ENCODE measurements around the gene DDX3X. TPM values are rescaled to one million over a fixed set of nuclear protein-coding genes. Genes with fewer than 3 reads are reported as not detected.

Gene DDX3X
- total and polyA plus RNA-seq, 2 of the 4 experiments (the other 2 are of a cell fraction): 64.8 to 229 TPM

- POLR2A ChIA-PET (ENCODE audit: unreplicated experiment): no interaction called here
- Histone ChIP-seq H3K9ac (ENCODE audit: low read depth, low read length) (no peak overlapping the region), H2AK5ac (ENCODE audit: low read depth, low read length) (no peak overlapping the region), H2AK9ac (replicated peaks; ENCODE audit: low read depth, low read length, poor library complexity) (no peak overlapping the region), H2BK20ac (ENCODE audit: low read depth, low read length) (no peak overlapping the region), H2BK120ac (ENCODE audit: low read depth, low read length) (no peak overlapping the region), H3K27me3 (ENCODE audit: control insufficient read depth, insufficient read depth, low read length) (peaks cover 3% of the 10 kb centered on the region), H3K9me1 (ENCODE audit: insufficient read depth, low read length) (peaks cover 4% of the 10 kb centered on the region; the same call in 1 of the 2 replicates), H3K14ac (replicated peaks; ENCODE audit: low read depth, low read length) (no peak overlapping the region), H3K9me3 (ENCODE audit: control insufficient read depth, insufficient read depth, low read length) (no peaks in the 10 kb centered on the region), H3K18ac (ENCODE audit: low read depth, low read length) (no peak overlapping the region), H3K4ac (ENCODE audit: low read depth, low read length) (no peak overlapping the region), H3K4me1 (ENCODE audit: control insufficient read depth, insufficient read depth, low read length) (no peaks in the 10 kb centered on the region), H4K20me1 (ENCODE audit: insufficient read depth, low read length) (no peaks in the 10 kb centered on the region), H3K4me2 (ENCODE audit: low read depth, low read length) (no peak overlapping the region), H2AFZ (replicated peaks; ENCODE audit: low read length, poor library complexity) (no peak overlapping the region), H3K36me3 (ENCODE audit: control insufficient read depth, insufficient read depth, low read length) (no peaks in the 10 kb centered on the region), H2BK15ac (ENCODE audit: low read depth, low read length) (no peak overlapping the region), H3K27ac (ENCODE audit: insufficient read depth, low read length) (no peak overlapping the region), H3K4me3 (ENCODE audit: insufficient read depth, low read depth, low read length) (no peak overlapping the region), H4K5ac (ENCODE audit: low read depth, low read length) (no peak overlapping the region), H4K8ac (ENCODE audit: low read depth in 2 of 2, low read length in 2 of 2) (no peak overlapping the region), H3K79me1 (ENCODE audit: low read depth in 1 of 2, low read length in 2 of 2) (no peaks in the 10 kb centered on the region), H3K23ac (ENCODE audit: low read depth, low read length) (no peak overlapping the region), H4K91ac (ENCODE audit: insufficient read depth, low read depth, low read length) (no peak overlapping the region), H3K56ac (ENCODE audit: extremely low read depth, insufficient read depth, low read length) (no peak overlapping the region), H2BK5ac (ENCODE audit: low read depth, low read length, poor library complexity, severe bottlenecking) (no peak overlapping the region)
- DNase-seq: no peak
- dilution Hi-C loops (cut with HindIII; ENCODE audit: low sequenced_read_pairs, unreplicated experiment) (no loop called here), in situ Hi-C loops (cut with MboI; ENCODE audit: low sequenced_read_pairs) (no loop called here), intact Hi-C loops (cut with micrococcal nuclease) (no loop called here)
- no peak for ATAC-seq (ENCODE audit: low read depth)
- 90% methylated on average over 2 of the region's 5 CpGs; no CpG with 5 or more reads in 1 of the 2 experiments for WGBS, 2 experiments (ENCODE audit: extremely low coverage in 2 of 2, insufficient read length in 1 of 2)
- CTCF ChIA-PET: no interaction called here
- no TSS peak for BruUV-seq (replicated peaks)
- no peak for TF ChIP-seq POLR2A (IDR thresholded peaks at IDR 0.05; ENCODE audit: low read depth, low read length)
- TF ChIP-seq MAZ (IDR thresholded peaks at IDR 0.05; ENCODE audit: borderline replicate concordance, low read depth, low read length): no peak
- no peak for TF ChIP-seq USF2 (IDR thresholded peaks at IDR 0.05; ENCODE audit: low read depth, low read length)
- no peak for TF ChIP-seq NFE2L2 (IDR thresholded peaks at IDR 0.05; ENCODE audit: low read depth, low read length)
- TF ChIP-seq CTCF (conservative IDR thresholded peaks at IDR 0.05; ENCODE audit: low read depth, low read length): no peak
- no peak for TF ChIP-seq ELK1 (IDR thresholded peaks at IDR 0.05; ENCODE audit: borderline replicate concordance, low read depth, low read length)
- no peak for TF ChIP-seq RAD21 (IDR thresholded peaks at IDR 0.05; ENCODE audit: low read length)
- no peak for TF ChIP-seq RFX5 (IDR thresholded peaks at IDR 0.05; ENCODE audit: low read depth, low read length)
- TF ChIP-seq SMC3 (IDR thresholded peaks at IDR 0.05; ENCODE audit: low read depth, low read length): no peak
- no peak for TF ChIP-seq RCOR1 (IDR thresholded peaks at IDR 0.05; ENCODE audit: insufficient replicate concordance, low read length)
- TF ChIP-seq CHD1 (IDR thresholded peaks at IDR 0.05; ENCODE audit: low read depth, low read length): no peak
- no peak for TF ChIP-seq MAFK (IDR thresholded peaks at IDR 0.05; ENCODE audit: low read depth, low read length)
These were observed 13.6 kb upstream of the DDX3X start for GRCh38 chrX:41320393-41320792.

All from IMR-90 (cell line).